ENCODE measurements around the gene EXOC3. TPM values are rescaled to one million over a fixed set of nuclear protein-coding genes. Genes with fewer than 3 reads are reported as not detected.

Gene EXOC3
- total RNA-seq, 3 donors from 2014 or later (not counting 1 experiment from before 2014, with no cell fraction given): 89.6 to 99.9 (median 96.3) TPM

- no peaks in the 10 kb centered on the region for H3K27me3 Mint-ChIP-seq (ENCODE audit: low read depth in 2 of 2)
- Histone ChIP-seq H3K36me3 (ENCODE audit: control insufficient read depth, insufficient read depth, low read length) (peaks cover 62% of the 10 kb centered on the region), H3K27me3 (ENCODE audit: control insufficient read depth, insufficient read depth, low read length) (no peaks in the 10 kb centered on the region), H3K9me3 (ENCODE audit: control insufficient read depth, insufficient read depth, low read length) (no peaks in the 10 kb centered on the region), H3K4me1 (ENCODE audit: control insufficient read depth, insufficient read depth, low read length) (peaks cover 10% of the 10 kb centered on the region), H3K4me3 (ENCODE audit: low read length) (no peak overlapping the region), H3K27ac (ENCODE audit: low read length) (no peak overlapping the region)
- intact Hi-C loops (cut with micrococcal nuclease): no loop called here
- no peak for ATAC-seq
- H3K36me3 Mint-ChIP-seq: peaks cover 6% of the 10 kb centered on the region
- H3K9me3 Mint-ChIP-seq: no peaks in the 10 kb centered on the region
- H3K27ac Mint-ChIP-seq: peak overlapping the region in 1 of 2 donors; percentile 35
- WGBS (ENCODE audit: insufficient coverage): 98% methylated on average over 8 of the region's 8 CpGs
- H3K4me1 Mint-ChIP-seq: peaks cover 0 to 6% of the 10 kb centered on the region in 2 donors
- no peak overlapping the region for H3K4me3 Mint-ChIP-seq
- no peak for DNase-seq
- TF ChIP-seq CTCF (IDR thresholded peaks at IDR 0.05): no peak
These were observed 17.3 kb downstream of the EXOC3 start for GRCh38 chr5:460273-460625.

DNA sequence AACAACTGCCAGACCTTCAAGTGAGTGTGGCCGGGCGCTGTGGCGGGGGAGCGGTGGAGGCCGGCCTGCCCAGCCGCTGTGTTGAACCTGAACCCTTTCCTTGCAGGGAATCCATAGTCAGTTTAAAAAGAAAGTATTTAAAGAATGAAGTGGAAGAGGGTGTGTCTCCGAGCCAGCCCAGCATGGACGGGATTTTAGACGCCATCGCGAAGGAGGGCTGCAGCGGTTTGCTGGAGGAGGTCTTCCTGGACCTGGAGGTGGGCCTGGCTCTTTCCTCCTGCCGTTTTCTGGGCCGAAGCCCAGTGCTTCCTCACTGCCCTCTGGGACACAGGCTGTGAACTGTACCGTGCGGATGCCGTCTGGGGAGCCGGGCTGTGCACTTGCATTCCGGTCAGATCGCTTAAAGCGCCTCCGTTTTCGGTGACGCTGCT lies 19.1 kb downstream of the EXOC3 start:
- 98% methylated on average over 24 of the region's 24 CpGs for WGBS (ENCODE audit: insufficient coverage)
- H3K9me3 Mint-ChIP-seq: no peaks in the 10 kb centered on the region
- Histone ChIP-seq H3K27me3 (ENCODE audit: control insufficient read depth, insufficient read depth, low read length) (no peaks in the 10 kb centered on the region), H3K27ac (ENCODE audit: low read length) (no peak overlapping the region), H3K36me3 (ENCODE audit: control insufficient read depth, insufficient read depth, low read length) (peaks cover 60% of the 10 kb centered on the region), H3K4me3 (ENCODE audit: low read length) (no peak overlapping the region), H3K4me1 (ENCODE audit: control insufficient read depth, insufficient read depth, low read length) (peaks cover 10% of the 10 kb centered on the region), H3K9me3 (ENCODE audit: control insufficient read depth, insufficient read depth, low read length) (no peaks in the 10 kb centered on the region)
- peaks cover 0 to 6% of the 10 kb centered on the region in 2 donors for H3K4me1 Mint-ChIP-seq
- H3K36me3 Mint-ChIP-seq: peaks cover 6% of the 10 kb centered on the region
- ATAC-seq (no peak), DNase-seq (no peak)
- no peak overlapping the region for H3K4me3 Mint-ChIP-seq
- intact Hi-C loops (cut with micrococcal nuclease): no loop called here
- no peak overlapping the region for H3K27ac Mint-ChIP-seq
- TF ChIP-seq CTCF (IDR thresholded peaks at IDR 0.05): no peak
- no peaks in the 10 kb centered on the region for H3K27me3 Mint-ChIP-seq (ENCODE audit: low read depth in 2 of 2)

- no peak overlapping the region for H3K27ac ChIP-seq (ENCODE audit: low read length)
- H3K9me3 ChIP-seq (ENCODE audit: control insufficient read depth, insufficient read depth, low read length): no peaks in the 10 kb centered on the region
- H3K4me3 Mint-ChIP-seq: no peak overlapping the region
- no peaks in the 10 kb centered on the region for H3K27me3 Mint-ChIP-seq (ENCODE audit: low read depth in 2 of 2)
- intact Hi-C loops (cut with micrococcal nuclease): no loop called here
- ATAC-seq: no peak
- peaks cover 6% of the 10 kb centered on the region for H3K36me3 Mint-ChIP-seq
- H3K27me3 ChIP-seq (ENCODE audit: control insufficient read depth, insufficient read depth, low read length): no peaks in the 10 kb centered on the region
- H3K4me1 Mint-ChIP-seq: peaks cover 0 to 6% of the 10 kb centered on the region in 2 donors
- WGBS (ENCODE audit: insufficient coverage): 97% methylated on average over 7 of the region's 7 CpGs
- no peaks in the 10 kb centered on the region for H3K9me3 Mint-ChIP-seq
- TF ChIP-seq CTCF (IDR thresholded peaks at IDR 0.05): no peak
- H3K4me1 ChIP-seq (ENCODE audit: control insufficient read depth, insufficient read depth, low read length): peaks cover 10% of the 10 kb centered on the region
- DNase-seq: no peak
- peak overlapping the region; percentile 40 to 68 for H3K27ac Mint-ChIP-seq
- H3K36me3 ChIP-seq (ENCODE audit: control insufficient read depth, insufficient read depth, low read length): peaks cover 49% of the 10 kb centered on the region
- no peak overlapping the region for H3K4me3 ChIP-seq (ENCODE audit: low read length)
These were observed 20.3 kb downstream of the EXOC3 start for GRCh38 chr5:463301-463700.

GRCh38 chr5:463952-464351 lies 21.0 kb downstream of the EXOC3 start:
- H3K4me1 ChIP-seq (ENCODE audit: control insufficient read depth, insufficient read depth, low read length): peaks cover 10% of the 10 kb centered on the region
- H3K27ac ChIP-seq (ENCODE audit: low read length): peak overlapping the region; percentile 37
- H3K4me1 Mint-ChIP-seq: peaks cover 0 to 6% of the 10 kb centered on the region in 2 donors
- no peaks in the 10 kb centered on the region for H3K27me3 ChIP-seq (ENCODE audit: control insufficient read depth, insufficient read depth, low read length)
- no peak overlapping the region for H3K4me3 ChIP-seq (ENCODE audit: low read length)
- H3K27ac Mint-ChIP-seq: peak overlapping the region in 1 of 2 donors; percentile 68
- 50% methylated on average over 7 of the region's 18 CpGs for WGBS (ENCODE audit: insufficient coverage)
- no peak overlapping the region for H3K4me3 Mint-ChIP-seq
- H3K27me3 Mint-ChIP-seq (ENCODE audit: low read depth in 2 of 2): no peaks in the 10 kb centered on the region
- no peaks in the 10 kb centered on the region for H3K9me3 Mint-ChIP-seq
- no peak for TF ChIP-seq CTCF (IDR thresholded peaks at IDR 0.05)
- H3K36me3 Mint-ChIP-seq: peaks cover 6% of the 10 kb centered on the region
- no peaks in the 10 kb centered on the region for H3K9me3 ChIP-seq (ENCODE audit: control insufficient read depth, insufficient read depth, low read length)
- DNase-seq: peak in 1 of 2 donors; percentile 91
- peaks cover 42% of the 10 kb centered on the region for H3K36me3 ChIP-seq (ENCODE audit: control insufficient read depth, insufficient read depth, low read length)
- peak in 2 of 3 donors; percentile 52 to 84 for ATAC-seq
- intact Hi-C loops (cut with micrococcal nuclease): no loop called here

Data from natural killer cell (primary cell).